Esophagus muscularis mucosa (tissue), 4 donors: ENCODE measurements around the gene NFATC4.

Source experiments
- EP300 ChIP-seq: sonication (generic); formaldehyde crosslinking; IDR thresholded peaks from one replicate; pipeline ENCODE4 v1.6.1; 2017; ENCODE audit warnings: antibody characterized with exemption
- POLR2A ChIP-seq: fragments of 450-650 bp; IDR thresholded peaks from one replicate; pipeline ENCODE4 v1.6.1; 2017; ENCODE audit warnings: antibody characterized with exemption, moderate library complexity, mild to moderate bottlenecking, low read depth
- POLR2AphosphoS5 ChIP-seq, 2 donors: sonication (generic); formaldehyde crosslinking; IDR thresholded peaks; one replicate each; pipeline ENCODE4 v1.6.1; 2017; ENCODE audit warnings: antibody characterized with exemption in 2 of 2
- TF ChIP-seq, protein P1 (sequence below), 3 experiments: fragments of 200-600 bp in 2 of 3; fragments of 450-650 bp in 1 of 3; sonication (generic) in 2 of 3; IDR thresholded peaks; one replicate each; pipeline ENCODE4 v1.5.1; 2017 to 2019; ENCODE audit warnings: antibody characterized with exemption in 3 of 3, mild to moderate bottlenecking in 2 of 3, moderate library complexity in 1 of 3

DNA sequence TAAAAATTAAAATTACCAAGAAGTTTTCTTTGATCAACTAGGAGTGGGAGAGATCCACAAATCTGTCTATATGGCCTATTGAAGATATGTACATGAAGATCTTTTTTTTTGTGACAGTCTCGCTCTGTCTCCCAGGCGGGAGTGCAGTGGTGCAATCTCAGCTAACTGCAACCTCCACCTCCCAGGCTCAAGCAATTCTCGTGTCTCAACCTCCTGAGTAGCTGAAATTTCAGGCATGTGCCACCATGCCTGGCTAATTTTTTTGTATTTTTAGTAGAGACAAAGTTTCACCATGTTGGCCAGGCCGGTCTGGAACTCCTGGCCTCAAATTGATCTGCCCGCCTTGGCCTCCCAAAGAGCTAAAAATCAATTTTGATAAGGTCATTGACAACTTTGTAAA is 4.6 kb upstream of the NFATC4 start:
- TF ChIP-seq, protein P1, sequence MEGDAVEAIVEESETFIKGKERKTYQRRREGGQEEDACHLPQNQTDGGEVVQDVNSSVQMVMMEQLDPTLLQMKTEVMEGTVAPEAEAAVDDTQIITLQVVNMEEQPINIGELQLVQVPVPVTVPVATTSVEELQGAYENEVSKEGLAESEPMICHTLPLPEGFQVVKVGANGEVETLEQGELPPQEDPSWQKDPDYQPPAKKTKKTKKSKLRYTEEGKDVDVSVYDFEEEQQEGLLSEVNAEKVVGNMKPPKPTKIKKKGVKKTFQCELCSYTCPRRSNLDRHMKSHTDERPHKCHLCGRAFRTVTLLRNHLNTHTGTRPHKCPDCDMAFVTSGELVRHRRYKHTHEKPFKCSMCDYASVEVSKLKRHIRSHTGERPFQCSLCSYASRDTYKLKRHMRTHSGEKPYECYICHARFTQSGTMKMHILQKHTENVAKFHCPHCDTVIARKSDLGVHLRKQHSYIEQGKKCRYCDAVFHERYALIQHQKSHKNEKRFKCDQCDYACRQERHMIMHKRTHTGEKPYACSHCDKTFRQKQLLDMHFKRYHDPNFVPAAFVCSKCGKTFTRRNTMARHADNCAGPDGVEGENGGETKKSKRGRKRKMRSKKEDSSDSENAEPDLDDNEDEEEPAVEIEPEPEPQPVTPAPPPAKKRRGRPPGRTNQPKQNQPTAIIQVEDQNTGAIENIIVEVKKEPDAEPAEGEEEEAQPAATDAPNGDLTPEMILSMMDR (IDR thresholded peaks at IDR 0.05), result no peak
- no peak for TF ChIP-seq POLR2A
- no peak for TF ChIP-seq POLR2AphosphoS5 (IDR thresholded peaks at IDR 0.05)
- TF ChIP-seq EP300, result no peak
